ENCODE results near the gene TMUB1. TPM values are rescaled to one million over a fixed set of nuclear protein-coding genes. Genes with fewer than 3 reads are reported as not detected.

The TMUB1 gene
- total and polyA plus RNA-seq, 9 of the 15 experiments (the other 6 are each of a cell fraction or from before 2014, with no cell fraction given): 0.14 to 241 (median 74.1) TPM

DNA sequence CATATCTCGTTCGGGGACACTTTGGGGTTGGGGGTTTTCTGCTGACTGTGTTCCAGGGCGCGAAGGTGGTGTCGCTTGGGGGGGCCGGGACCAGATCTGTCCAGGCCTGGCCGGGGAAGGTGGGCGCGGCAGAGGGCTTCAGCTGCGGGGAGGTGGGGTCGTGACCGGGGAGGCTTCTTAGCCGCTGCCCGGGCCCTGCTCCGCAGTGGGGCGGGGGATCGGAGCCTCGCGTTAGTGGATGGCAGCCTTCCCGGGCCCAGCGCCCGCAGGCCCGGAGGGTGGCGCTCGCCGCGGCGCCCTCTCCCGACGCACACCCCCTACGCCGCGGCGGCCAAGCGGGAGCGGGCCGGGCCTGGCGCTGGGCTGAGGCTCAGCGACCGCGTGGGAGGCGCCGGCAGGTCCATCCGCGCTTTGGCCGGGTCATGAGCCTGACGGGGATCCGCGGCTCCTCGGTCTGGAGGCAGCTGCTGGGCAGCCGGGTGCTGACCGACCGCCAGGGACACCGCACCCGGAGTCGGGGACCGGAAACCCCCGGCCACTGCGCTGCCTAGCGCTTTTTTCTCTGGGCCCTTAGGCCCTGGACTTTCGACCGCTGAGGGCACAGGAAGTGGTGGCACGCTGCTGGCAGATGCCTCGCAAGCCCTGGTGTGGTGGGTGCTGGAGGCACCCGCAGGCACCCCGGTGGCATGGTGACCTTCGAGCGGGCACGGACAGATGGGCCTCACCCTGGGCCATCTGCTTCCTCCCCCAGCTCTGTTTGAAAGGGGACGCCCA is 4.1 kb upstream of the TMUB1 start (continued):
- TF ChIP-seq, protein P1, sequence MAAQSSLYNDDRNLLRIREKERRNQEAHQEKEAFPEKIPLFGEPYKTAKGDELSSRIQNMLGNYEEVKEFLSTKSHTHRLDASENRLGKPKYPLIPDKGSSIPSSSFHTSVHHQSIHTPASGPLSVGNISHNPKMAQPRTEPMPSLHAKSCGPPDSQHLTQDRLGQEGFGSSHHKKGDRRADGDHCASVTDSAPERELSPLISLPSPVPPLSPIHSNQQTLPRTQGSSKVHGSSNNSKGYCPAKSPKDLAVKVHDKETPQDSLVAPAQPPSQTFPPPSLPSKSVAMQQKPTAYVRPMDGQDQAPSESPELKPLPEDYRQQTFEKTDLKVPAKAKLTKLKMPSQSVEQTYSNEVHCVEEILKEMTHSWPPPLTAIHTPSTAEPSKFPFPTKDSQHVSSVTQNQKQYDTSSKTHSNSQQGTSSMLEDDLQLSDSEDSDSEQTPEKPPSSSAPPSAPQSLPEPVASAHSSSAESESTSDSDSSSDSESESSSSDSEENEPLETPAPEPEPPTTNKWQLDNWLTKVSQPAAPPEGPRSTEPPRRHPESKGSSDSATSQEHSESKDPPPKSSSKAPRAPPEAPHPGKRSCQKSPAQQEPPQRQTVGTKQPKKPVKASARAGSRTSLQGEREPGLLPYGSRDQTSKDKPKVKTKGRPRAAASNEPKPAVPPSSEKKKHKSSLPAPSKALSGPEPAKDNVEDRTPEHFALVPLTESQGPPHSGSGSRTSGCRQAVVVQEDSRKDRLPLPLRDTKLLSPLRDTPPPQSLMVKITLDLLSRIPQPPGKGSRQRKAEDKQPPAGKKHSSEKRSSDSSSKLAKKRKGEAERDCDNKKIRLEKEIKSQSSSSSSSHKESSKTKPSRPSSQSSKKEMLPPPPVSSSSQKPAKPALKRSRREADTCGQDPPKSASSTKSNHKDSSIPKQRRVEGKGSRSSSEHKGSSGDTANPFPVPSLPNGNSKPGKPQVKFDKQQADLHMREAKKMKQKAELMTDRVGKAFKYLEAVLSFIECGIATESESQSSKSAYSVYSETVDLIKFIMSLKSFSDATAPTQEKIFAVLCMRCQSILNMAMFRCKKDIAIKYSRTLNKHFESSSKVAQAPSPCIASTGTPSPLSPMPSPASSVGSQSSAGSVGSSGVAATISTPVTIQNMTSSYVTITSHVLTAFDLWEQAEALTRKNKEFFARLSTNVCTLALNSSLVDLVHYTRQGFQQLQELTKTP (IDR thresholded peaks at IDR 0.05; ENCODE audit: low read depth in 1 of 2, partially characterized antibody in 2 of 2): no peak
- TF ChIP-seq FUS (optimal IDR thresholded peaks at IDR 0.05; ENCODE audit: low read depth, low read length) (no peak), KLF6 (CRISPR knock-in tag; IDR thresholded peaks at IDR 0.05; ENCODE audit: borderline replicate concordance) (no peak), CTBP1 (IDR thresholded peaks at IDR 0.05; ENCODE audit: borderline replicate concordance) (peak; percentile 95), NR2F6 (CRISPR knock-in tag; IDR thresholded peaks at IDR 0.05) (no peak), DPF2 (IDR thresholded peaks at IDR 0.05) (0 out of 2 replicates have a peak, but pooled peaks have one; percentile 21), NCOA4 (IDR thresholded peaks at IDR 0.05; ENCODE audit: partially characterized antibody) (no peak), ZNF551 (CRISPR knock-in tag; IDR thresholded peaks at IDR 0.05) (no peak), KAT2B (IDR thresholded peaks at IDR 0.05; ENCODE audit: low read depth, low read length) (no peak), ZNF253 (CRISPR knock-in tag; conservative IDR thresholded peaks at IDR 0.05) (no peak)
- TF ChIP-seq, protein P2, sequence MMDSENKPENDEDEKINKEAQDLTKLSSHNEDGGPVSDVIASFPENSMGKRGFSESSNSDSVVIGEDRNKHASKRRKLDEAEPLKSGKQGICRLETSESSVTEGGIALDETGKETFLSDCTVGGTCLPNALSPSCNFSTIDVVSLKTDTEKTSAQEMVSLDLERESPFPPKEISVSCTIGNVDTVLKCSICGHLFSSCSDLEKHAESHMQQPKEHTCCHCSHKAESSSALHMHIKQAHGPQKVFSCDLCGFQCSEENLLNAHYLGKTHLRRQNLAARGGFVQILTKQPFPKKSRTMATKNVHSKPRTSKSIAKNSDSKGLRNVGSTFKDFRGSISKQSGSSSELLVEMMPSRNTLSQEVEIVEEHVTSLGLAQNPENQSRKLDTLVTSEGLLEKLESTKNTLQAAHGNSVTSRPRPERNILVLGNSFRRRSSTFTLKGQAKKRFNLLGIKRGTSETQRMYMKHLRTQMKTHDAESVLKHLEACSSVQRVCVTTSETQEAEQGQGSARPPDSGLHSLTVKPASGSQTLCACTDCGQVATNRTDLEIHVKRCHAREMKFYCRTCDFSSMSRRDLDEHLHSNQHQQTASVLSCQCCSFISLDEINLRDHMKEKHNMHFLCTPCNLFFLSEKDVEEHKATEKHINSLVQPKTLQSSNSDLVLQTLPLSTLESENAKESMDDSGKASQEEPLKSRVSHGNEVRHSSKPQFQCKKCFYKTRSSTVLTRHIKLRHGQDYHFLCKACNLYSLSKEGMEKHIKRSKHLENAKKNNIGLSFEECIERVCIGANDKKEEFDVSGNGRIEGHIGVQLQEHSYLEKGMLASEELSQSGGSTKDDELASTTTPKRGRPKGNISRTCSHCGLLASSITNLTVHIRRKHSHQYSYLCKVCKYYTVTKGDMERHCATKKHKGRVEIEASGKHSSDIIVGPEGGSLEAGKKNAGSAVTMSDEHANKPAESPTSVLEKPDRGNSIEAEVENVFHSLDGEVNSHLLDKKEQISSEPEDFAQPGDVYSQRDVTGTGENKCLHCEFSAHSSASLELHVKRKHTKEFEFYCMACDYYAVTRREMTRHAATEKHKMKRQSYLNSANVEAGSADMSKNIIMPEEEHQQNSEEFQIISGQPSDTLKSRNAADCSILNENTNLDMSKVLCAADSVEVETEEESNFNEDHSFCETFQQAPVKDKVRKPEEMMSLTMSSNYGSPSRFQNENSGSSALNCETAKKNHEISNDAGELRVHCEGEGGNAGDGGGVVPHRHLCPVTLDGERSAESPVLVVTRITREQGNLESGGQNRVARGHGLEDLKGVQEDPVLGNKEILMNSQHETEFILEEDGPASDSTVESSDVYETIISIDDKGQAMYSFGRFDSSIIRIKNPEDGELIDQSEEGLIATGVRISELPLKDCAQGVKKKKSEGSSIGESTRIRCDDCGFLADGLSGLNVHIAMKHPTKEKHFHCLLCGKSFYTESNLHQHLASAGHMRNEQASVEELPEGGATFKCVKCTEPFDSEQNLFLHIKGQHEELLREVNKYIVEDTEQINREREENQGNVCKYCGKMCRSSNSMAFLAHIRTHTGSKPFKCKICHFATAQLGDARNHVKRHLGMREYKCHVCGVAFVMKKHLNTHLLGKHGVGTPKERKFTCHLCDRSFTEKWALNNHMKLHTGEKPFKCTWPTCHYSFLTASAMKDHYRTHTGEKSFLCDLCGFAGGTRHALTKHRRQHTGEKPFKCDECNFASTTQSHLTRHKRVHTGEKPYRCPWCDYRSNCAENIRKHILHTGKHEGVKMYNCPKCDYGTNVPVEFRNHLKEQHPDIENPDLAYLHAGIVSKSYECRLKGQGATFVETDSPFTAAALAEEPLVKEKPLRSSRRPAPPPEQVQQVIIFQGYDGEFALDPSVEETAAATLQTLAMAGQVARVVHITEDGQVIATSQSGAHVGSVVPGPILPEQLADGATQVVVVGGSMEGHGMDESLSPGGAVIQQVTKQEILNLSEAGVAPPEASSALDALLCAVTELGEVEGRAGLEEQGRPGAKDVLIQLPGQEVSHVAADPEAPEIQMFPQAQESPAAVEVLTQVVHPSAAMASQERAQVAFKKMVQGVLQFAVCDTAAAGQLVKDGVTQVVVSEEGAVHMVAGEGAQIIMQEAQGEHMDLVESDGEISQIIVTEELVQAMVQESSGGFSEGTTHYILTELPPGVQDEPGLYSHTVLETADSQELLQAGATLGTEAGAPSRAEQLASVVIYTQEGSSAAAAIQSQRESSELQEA (IDR thresholded peaks at IDR 0.05; ENCODE audit: low read depth): no peak
- TF ChIP-seq, protein P3, sequence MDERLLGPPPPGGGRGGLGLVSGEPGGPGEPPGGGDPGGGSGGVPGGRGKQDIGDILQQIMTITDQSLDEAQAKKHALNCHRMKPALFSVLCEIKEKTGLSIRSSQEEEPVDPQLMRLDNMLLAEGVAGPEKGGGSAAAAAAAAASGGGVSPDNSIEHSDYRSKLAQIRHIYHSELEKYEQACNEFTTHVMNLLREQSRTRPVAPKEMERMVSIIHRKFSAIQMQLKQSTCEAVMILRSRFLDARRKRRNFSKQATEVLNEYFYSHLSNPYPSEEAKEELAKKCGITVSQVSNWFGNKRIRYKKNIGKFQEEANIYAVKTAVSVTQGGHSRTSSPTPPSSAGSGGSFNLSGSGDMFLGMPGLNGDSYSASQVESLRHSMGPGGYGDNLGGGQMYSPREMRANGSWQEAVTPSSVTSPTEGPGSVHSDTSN (CRISPR knock-in tag; IDR thresholded peaks at IDR 0.05; ENCODE audit: low read depth): no peak
- TF ChIP-seq, protein P3 (tag; conservative IDR thresholded peaks at IDR 0.05; ENCODE audit: low read depth): no peak

All from K562 (cell line).